ENCODE data around the gene ODAD3.
A peak's percentile ranks its signal among the peaks of the same experiment; 100 is the strongest.

Gene ODAD3

GRCh38 chr19:11435057-11435832 is at the start of gene ODAD3, which contains the start of gene PRKCSH:
ODAD3 (minus strand) TSS chr19:11435121; CDS start chr19:11435016, 105 bp downstream.
PRKCSH (plus strand) TSS chr19:11435635; CDS start chr19:11436118, 483 bp downstream.
- in situ Hi-C loops (cut with MboI; ENCODE audit: low pct_unique_long_range_greater_than_20kb, low sequenced_read_pairs, unreplicated experiment): no loop called here
- peak; percentile 99 for DNase-seq (ENCODE audit: low spot score)
- peak; percentile 87 for TF ChIP-seq CTCF (IDR thresholded peaks at IDR 0.05; ENCODE audit: extremely low read depth, insufficient read depth, missing control alignments)

- in situ Hi-C loops (cut with MboI; ENCODE audit: low pct_unique_long_range_greater_than_20kb, low sequenced_read_pairs, unreplicated experiment): no loop called here
- TF ChIP-seq CTCF (IDR thresholded peaks at IDR 0.05; ENCODE audit: extremely low read depth, insufficient read depth, missing control alignments): no peak
- peak; percentile 40 for DNase-seq (ENCODE audit: low spot score)
Measured at GRCh38 chr19:11483366-11484111, 48.6 kb upstream of the ODAD3 start.

- in situ Hi-C loops (cut with MboI; ENCODE audit: low pct_unique_long_range_greater_than_20kb, low sequenced_read_pairs, unreplicated experiment): no loop called here
- peak; percentile 99 for TF ChIP-seq CTCF (IDR thresholded peaks at IDR 0.05; ENCODE audit: extremely low read depth, insufficient read depth, missing control alignments)
- DNase-seq (ENCODE audit: low spot score): peak; percentile 98
Measured at GRCh38 chr19:11482384-11483050, 47.6 kb upstream of the ODAD3 start.

- in situ Hi-C loops (cut with MboI; ENCODE audit: low pct_unique_long_range_greater_than_20kb, low sequenced_read_pairs, unreplicated experiment): no loop called here
- peak; percentile 1 for TF ChIP-seq CTCF (IDR thresholded peaks at IDR 0.05; ENCODE audit: extremely low read depth, insufficient read depth, missing control alignments)
- DNase-seq (ENCODE audit: low spot score): peak; percentile 97
Measured at GRCh38 chr19:11481534-11482383, 46.8 kb upstream of the ODAD3 start.

GRCh38 chr19:11480715-11481533 is 46.0 kb upstream of the ODAD3 start, which contains the start of gene ELAVL3:
ELAVL3 (minus strand) TSS chr19:11481046; CDS start chr19:11480608, 438 bp downstream.
- in situ Hi-C loops (cut with MboI; ENCODE audit: low pct_unique_long_range_greater_than_20kb, low sequenced_read_pairs, unreplicated experiment): no loop called here
- DNase-seq (ENCODE audit: low spot score): no peak
- TF ChIP-seq CTCF (IDR thresholded peaks at IDR 0.05; ENCODE audit: extremely low read depth, insufficient read depth, missing control alignments): no peak
